WTC11 (cell line): ENCODE results near the gene RFLNA.
A peak's percentile ranks its signal among the peaks of the same experiment; 100 is the strongest.

Experiments
- CREM ChIP-seq: sonication (generic); formaldehyde crosslinking; IDR thresholded peaks from 2 replicates; pipeline ENCODE4 v1.8.1; 2022; ENCODE audit warnings: mild to moderate bottlenecking, missing genetic modification reagents, moderate library complexity
- HMGA2 ChIP-seq: fragments of 250-450 bp; sonication (Bioruptor Pico); IDR thresholded peaks from 2 replicates; pipeline ENCODE4 v1.4.0; 2021; ENCODE audit warnings: mild to moderate bottlenecking, moderate library complexity
- JUN ChIP-seq: sonication (generic); formaldehyde crosslinking; IDR thresholded peaks from 2 replicates; pipeline ENCODE4 v1.8.0; 2023; ENCODE audit warnings: mild to moderate bottlenecking, missing genetic modification reagents
- MXD4 ChIP-seq: fragments of 250-450 bp; sonication (Bioruptor Pico); IDR thresholded peaks from 2 replicates; pipeline ENCODE4 v1.8.0; 2021; ENCODE audit warnings: mild to moderate bottlenecking, moderate library complexity, borderline replicate concordance
- NR2C2 ChIP-seq: sonication (generic); formaldehyde crosslinking; IDR thresholded peaks from 2 replicates; pipeline ENCODE4 v1.8.0; 2022; ENCODE audit warnings: mild to moderate bottlenecking, missing genetic modification reagents
- TEAD4 ChIP-seq: sonication (generic); formaldehyde crosslinking; IDR thresholded peaks from 2 replicates; pipeline ENCODE4 v1.8.0; 2022; ENCODE audit warnings: mild to moderate bottlenecking, missing genetic modification reagents
- TF ChIP-seq, protein P1 (sequence below): fragments of 200-600 bp; IDR thresholded peaks from 2 replicates; pipeline ENCODE4 v1.8.0; 2022; ENCODE audit warnings: antibody characterized with exemption
- TF ChIP-seq, protein P2 (sequence below): sonication (generic); formaldehyde crosslinking; IDR thresholded peaks from 2 replicates; pipeline ENCODE4 v1.8.1; 2022; ENCODE audit warnings: missing genetic modification reagents, borderline replicate concordance
- TF ChIP-seq, protein P3 (sequence below): sonication (generic); formaldehyde crosslinking; IDR thresholded peaks from 2 replicates; pipeline ENCODE4 v1.8.1; 2023; ENCODE audit warnings: mild to moderate bottlenecking, missing genetic modification reagents, moderate library complexity
- TF ChIP-seq, protein P4 (sequence below): sonication (generic); formaldehyde crosslinking; IDR thresholded peaks from 2 replicates; pipeline ENCODE4 v1.8.1; 2022; ENCODE audit warnings: mild to moderate bottlenecking, missing genetic modification reagents, moderate library complexity, borderline replicate concordance
- TF ChIP-seq, protein P5 (sequence below): fragments of 250-450 bp; sonication (Bioruptor Pico); IDR thresholded peaks from 2 replicates; pipeline ENCODE4 v2.1.2; 2022; ENCODE audit warnings: mild to moderate bottlenecking, moderate library complexity

DNA sequence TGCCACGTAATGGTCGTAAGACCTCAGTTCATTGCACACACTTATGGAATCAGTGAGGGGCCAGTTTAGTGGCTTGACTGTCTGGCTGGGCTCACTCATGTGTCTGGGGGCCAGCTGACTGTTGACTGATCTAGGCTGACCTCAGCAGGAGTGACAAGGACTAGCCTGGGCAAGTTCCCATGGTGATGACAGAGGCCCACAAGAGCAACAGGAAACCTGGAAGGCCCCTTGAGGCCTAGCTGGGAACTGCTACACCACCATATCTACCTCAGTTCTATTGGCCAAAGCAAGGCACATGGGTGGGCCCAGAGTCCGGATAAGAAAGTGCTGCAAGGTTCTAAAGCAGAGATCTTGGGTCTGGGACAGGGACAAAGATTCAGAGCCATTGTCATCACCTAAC lies 21.3 kb upstream of the RFLNA start:
- TF ChIP-seq, protein P1, sequence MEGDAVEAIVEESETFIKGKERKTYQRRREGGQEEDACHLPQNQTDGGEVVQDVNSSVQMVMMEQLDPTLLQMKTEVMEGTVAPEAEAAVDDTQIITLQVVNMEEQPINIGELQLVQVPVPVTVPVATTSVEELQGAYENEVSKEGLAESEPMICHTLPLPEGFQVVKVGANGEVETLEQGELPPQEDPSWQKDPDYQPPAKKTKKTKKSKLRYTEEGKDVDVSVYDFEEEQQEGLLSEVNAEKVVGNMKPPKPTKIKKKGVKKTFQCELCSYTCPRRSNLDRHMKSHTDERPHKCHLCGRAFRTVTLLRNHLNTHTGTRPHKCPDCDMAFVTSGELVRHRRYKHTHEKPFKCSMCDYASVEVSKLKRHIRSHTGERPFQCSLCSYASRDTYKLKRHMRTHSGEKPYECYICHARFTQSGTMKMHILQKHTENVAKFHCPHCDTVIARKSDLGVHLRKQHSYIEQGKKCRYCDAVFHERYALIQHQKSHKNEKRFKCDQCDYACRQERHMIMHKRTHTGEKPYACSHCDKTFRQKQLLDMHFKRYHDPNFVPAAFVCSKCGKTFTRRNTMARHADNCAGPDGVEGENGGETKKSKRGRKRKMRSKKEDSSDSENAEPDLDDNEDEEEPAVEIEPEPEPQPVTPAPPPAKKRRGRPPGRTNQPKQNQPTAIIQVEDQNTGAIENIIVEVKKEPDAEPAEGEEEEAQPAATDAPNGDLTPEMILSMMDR = peak; percentile 46; the same call in 1 of the 2 replicates
- TF ChIP-seq CREM (CRISPR knock-in tag) (no peak), NR2C2 (CRISPR knock-in tag) (no peak), MXD4 (CRISPR knock-in tag) (no peak), HMGA2 (no peak), JUN (no peak), TEAD4 (no peak)
- TF ChIP-seq, protein P2, sequence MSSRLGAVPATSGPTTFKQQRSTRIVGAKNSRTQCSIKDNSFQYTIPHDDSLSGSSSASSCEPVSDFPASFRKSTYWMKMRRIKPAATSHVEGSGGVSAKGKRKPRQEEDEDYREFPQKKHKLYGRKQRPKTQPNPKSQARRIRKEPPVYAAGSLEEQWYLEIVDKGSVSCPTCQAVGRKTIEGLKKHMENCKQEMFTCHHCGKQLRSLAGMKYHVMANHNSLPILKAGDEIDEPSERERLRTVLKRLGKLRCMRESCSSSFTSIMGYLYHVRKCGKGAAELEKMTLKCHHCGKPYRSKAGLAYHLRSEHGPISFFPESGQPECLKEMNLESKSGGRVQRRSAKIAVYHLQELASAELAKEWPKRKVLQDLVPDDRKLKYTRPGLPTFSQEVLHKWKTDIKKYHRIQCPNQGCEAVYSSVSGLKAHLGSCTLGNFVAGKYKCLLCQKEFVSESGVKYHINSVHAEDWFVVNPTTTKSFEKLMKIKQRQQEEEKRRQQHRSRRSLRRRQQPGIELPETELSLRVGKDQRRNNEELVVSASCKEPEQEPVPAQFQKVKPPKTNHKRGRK = no peak
- TF ChIP-seq, protein P3, sequence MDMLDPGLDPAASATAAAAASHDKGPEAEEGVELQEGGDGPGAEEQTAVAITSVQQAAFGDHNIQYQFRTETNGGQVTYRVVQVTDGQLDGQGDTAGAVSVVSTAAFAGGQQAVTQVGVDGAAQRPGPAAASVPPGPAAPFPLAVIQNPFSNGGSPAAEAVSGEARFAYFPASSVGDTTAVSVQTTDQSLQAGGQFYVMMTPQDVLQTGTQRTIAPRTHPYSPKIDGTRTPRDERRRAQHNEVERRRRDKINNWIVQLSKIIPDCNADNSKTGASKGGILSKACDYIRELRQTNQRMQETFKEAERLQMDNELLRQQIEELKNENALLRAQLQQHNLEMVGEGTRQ (CRISPR knock-in tag) = peak; percentile 59
- TF ChIP-seq, protein P4, sequence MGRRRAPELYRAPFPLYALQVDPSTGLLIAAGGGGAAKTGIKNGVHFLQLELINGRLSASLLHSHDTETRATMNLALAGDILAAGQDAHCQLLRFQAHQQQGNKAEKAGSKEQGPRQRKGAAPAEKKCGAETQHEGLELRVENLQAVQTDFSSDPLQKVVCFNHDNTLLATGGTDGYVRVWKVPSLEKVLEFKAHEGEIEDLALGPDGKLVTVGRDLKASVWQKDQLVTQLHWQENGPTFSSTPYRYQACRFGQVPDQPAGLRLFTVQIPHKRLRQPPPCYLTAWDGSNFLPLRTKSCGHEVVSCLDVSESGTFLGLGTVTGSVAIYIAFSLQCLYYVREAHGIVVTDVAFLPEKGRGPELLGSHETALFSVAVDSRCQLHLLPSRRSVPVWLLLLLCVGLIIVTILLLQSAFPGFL (CRISPR knock-in tag) = no peak
- TF ChIP-seq, protein P5, sequence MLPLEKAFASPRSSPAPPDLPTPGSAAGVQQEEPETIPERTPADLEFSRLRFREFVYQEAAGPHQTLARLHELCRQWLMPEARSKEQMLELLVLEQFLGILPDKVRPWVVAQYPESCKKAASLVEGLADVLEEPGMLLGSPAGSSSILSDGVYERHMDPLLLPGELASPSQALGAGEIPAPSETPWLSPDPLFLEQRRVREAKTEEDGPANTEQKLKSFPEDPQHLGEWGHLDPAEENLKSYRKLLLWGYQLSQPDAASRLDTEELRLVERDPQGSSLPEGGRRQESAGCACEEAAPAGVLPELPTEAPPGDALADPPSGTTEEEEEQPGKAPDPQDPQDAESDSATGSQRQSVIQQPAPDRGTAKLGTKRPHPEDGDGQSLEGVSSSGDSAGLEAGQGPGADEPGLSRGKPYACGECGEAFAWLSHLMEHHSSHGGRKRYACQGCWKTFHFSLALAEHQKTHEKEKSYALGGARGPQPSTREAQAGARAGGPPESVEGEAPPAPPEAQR = no peak
